ENCODE data around the gene SCMH1.

Gene SCMH1

DNA sequence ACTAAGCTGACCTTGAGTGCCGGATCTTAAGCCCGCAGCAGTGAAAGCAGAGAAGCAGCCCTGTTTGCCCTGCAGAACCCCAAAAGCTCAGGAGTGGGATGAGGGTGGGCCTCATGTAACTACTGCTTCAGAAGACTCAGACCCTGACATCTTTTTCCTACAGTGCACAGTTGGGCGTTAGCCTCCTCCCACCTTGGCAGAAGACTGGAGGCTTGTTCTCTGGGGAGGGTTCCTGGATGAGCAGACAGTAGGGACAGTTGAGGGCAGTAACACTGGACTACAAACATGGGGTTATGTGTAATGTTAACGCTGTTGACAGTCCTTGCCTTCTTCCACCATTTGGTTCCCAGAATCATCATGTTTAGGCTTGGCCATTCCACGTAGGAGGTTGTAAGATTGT lies 253.0 kb downstream of the SCMH1 start:
- TF ChIP-seq, protein P1, sequence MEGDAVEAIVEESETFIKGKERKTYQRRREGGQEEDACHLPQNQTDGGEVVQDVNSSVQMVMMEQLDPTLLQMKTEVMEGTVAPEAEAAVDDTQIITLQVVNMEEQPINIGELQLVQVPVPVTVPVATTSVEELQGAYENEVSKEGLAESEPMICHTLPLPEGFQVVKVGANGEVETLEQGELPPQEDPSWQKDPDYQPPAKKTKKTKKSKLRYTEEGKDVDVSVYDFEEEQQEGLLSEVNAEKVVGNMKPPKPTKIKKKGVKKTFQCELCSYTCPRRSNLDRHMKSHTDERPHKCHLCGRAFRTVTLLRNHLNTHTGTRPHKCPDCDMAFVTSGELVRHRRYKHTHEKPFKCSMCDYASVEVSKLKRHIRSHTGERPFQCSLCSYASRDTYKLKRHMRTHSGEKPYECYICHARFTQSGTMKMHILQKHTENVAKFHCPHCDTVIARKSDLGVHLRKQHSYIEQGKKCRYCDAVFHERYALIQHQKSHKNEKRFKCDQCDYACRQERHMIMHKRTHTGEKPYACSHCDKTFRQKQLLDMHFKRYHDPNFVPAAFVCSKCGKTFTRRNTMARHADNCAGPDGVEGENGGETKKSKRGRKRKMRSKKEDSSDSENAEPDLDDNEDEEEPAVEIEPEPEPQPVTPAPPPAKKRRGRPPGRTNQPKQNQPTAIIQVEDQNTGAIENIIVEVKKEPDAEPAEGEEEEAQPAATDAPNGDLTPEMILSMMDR (conservative IDR thresholded peaks at IDR 0.05; ENCODE audit: low read depth, low read length) = no peak

DNA sequence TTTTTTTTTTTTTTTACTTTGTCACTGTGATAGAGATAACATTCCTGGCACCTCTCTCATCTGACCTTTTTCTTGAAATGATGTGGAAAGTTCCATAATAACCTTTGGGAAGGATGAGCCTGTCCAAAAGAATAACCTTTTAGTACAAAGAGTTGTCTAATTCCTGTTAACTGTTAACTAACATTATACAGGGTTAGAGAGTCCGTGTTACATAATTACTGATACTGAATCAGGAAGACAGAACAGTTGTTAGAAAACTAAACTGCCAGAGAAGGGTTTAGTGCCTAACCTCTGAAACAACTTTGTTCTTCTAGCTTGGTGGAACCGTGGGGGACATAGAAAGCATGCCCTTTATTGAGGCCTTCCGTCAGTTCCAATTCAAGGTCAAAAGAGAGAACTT lies 253.8 kb downstream of the SCMH1 start:
- TF ChIP-seq, protein P1 (conservative IDR thresholded peaks at IDR 0.05; ENCODE audit: low read depth, low read length) = no peak
- H3K4me3 ChIP-seq (ENCODE audit: low read depth, low read length) = no peak overlapping the region
- DNase-seq (ENCODE audit: low read depth) = no peak

More for the DNA sequence above, 253.0 kb downstream of the SCMH1 start:
- no peak overlapping the region for H3K4me3 ChIP-seq (ENCODE audit: low read depth, low read length)
- DNase-seq (ENCODE audit: low read depth) = no peak

DNA sequence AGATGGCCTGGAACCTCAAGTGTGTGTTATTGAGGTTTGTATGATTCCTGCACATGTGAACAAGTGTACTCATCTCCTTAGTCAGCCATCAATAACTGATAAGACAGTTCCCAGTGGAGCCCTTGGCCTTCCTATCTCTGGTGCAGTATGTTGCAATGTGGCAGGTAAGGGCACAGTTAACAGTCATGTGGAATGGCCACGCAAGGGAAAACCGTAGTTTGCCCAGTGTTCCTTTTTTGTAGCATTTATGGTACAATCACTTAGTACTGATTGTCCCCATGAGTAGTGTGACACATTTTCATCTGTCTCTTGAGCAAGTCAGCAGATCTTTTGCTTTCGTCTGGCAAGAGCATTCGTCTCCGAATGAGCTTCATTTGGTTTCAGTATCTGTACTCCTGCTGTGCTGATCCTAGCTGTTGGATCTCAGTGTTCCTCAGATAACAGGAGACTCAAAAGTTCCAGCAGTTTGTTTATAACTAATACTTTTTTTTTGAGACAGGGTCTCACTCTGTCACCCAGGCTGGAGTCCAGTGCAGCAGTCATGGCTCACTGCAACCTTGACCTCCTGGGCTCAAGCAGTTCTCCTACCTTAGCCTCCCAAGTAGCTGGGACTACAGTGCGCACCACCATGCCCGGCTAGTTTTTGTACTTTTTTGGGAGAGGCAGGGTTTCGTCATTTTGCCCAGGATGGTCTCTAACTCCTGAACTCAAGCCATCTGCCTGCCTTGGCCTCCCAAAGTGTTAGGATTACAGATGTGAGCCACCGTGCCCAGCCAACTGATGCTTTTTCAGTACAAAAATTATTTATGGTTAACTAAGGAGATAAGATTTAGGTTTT lies 254.4 kb downstream of the SCMH1 start:
- no peak overlapping the region for H3K4me3 ChIP-seq (ENCODE audit: low read depth, low read length)
- TF ChIP-seq, protein P1 (conservative IDR thresholded peaks at IDR 0.05; ENCODE audit: low read depth, low read length) = no peak
- peak; percentile 72 for DNase-seq (ENCODE audit: low read depth)

DNA sequence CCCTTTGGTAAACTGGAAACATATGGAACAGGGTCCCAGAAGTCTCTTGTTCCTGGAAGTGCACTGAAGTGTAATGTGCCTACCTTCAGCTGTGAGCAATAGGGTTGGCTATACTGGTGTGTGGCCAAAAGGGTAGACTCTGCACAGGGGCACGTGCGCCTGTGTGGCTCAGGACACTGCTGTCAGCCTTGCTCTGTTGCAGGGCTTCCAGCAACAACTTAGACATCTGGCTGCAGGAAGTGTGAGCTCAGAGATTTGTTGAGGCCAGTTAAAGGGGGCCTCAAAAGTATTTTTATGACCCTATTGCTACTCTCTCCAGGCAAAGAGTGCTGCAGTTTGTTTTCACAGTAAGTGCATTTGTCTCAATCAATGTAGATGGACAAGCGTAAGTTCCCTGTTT lies 255.2 kb downstream of the SCMH1 start:
- TF ChIP-seq, protein P1 (conservative IDR thresholded peaks at IDR 0.05; ENCODE audit: low read depth, low read length) = no peak
- DNase-seq (ENCODE audit: low read depth) = peak; percentile 51

DNA sequence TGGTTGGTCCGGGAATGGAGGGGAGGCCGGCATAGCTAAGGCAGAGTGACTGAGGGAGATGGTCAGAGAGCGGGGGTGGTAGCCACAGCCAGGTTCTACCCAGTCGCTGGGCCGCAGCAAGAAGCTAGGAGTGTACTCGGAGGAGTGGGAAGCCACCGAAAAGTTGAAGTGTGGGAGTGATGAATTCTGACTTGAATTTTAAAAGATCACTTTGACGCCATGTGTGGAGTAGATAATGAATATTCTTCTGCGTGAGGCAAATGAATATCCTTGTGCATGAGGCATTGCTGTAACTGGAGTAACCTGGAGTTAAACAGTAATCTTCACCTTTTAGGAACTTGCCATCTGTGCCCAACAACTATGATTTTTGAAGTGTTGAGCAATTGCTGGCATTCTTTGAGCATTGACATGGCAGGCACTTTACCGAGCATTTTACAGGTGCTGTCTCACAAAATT lies 255.8 kb downstream of the SCMH1 start:
- DNase-seq (ENCODE audit: low read depth) = no peak
- no peak overlapping the region for H3K4me3 ChIP-seq (ENCODE audit: low read depth, low read length)
- TF ChIP-seq, protein P1 (conservative IDR thresholded peaks at IDR 0.05; ENCODE audit: low read depth, low read length) = no peak

More for the DNA sequence above, 255.2 kb downstream of the SCMH1 start:
- no peak overlapping the region for H3K4me3 ChIP-seq (ENCODE audit: low read depth, low read length)

DNA sequence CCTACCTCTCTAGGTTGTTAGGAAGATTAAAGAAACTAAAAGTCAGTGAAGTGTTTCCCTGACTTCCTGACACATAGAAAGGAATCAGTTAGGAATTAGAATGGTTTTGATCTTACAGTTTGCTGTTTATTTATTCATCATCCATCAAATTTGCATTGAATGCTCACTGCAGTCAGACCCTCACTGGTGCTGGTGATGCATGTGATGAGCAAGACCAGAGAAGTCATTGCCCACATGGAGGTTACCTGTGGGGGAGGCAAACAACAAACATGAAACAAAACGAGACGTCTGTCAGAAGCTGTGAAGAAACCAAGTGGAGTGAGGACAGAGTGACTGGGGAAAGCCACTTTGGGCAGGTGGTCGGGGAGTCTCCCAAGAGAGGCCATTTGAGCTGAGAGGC lies 256.2 kb downstream of the SCMH1 start:
- TF ChIP-seq, protein P1 (conservative IDR thresholded peaks at IDR 0.05; ENCODE audit: low read depth, low read length) = no peak
- DNase-seq (ENCODE audit: low read depth) = no peak
- no peak overlapping the region for H3K4me3 ChIP-seq (ENCODE audit: low read depth, low read length)

DNA sequence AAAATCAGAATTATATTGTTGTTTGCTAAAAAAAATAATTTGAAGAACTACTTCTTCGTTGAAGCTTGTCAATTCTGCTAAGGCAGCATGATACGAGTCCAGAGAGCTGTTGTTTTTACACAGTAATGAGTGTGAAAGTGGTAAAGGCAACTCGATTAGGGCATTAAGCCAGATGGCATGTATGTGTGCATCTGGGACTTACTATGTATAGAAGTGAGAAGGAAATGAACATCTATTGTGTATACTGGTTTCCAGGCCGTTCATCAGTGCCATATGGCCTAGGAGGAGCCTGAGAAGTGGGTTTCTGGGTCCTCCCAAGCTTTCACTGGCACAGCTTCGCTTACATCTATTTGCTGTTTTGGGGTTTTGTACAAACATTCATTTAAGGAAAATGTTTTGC lies 256.9 kb downstream of the SCMH1 start:
- no peak overlapping the region for H3K4me3 ChIP-seq (ENCODE audit: low read depth, low read length)
- TF ChIP-seq, protein P1 (conservative IDR thresholded peaks at IDR 0.05; ENCODE audit: low read depth, low read length) = no peak

More for the DNA sequence above, 256.9 kb downstream of the SCMH1 start:
- DNase-seq (ENCODE audit: low read depth) = no peak
